Right lobe of liver (tissue), 6 donors: ENCODE measurements around the gene TSSK6. TPM values are rescaled to one million over a fixed set of nuclear protein-coding genes. Genes with fewer than 3 reads are reported as not detected.
"Not testable (repeated sequence)": the region's sequence is repeated elsewhere in the genome, so short reads cannot be mapped to it uniquely, and the experiment has no call there.

Experiments
- ATAC-seq, 4 donors: fragments of 200-7000 bp; cut with Tn5 transposase; one replicate each; pipeline ENCODE4 v1.9.1; 2020; ENCODE audit warnings: mild to moderate bottlenecking in 4 of 4, moderate library complexity in 4 of 4
- DNase-seq, 3 donors: peaks; one replicate each; pipeline ENCODE4 v3.0.0-alpha.2; 2020
- H3K27ac ChIP-seq, 3 donors: fragments of 200-600 bp; one replicate each; pipeline ENCODE4 v1.8.0; 2022
- H3K27me3 ChIP-seq, 2 donors: fragments of 200-600 bp; one replicate each; pipeline ENCODE4 v1.8.0; 2022
- H3K36me3 ChIP-seq, 4 donors: fragments of 200-600 bp; sonication (generic) in 1 of 4; one replicate each; pipeline versions ENCODE4 v1.5.1 to v1.8.0; 2017 to 2022; ENCODE audit warnings: control low read depth in 1 of 4
- H3K4me1 ChIP-seq, 4 donors: fragments of 200-600 bp; sonication (generic) in 1 of 4; one replicate each; pipeline versions ENCODE4 v1.5.1 to v1.8.0; 2017 to 2022; ENCODE audit warnings: control low read depth in 1 of 4
- H3K4me3 ChIP-seq, 3 donors: fragments of 200-600 bp; one replicate each; pipeline ENCODE4 v1.8.0; 2022
- H3K9me3 ChIP-seq, 4 donors: fragments of 200-600 bp; sonication (generic) in 1 of 4; one replicate each; pipeline versions ENCODE4 v1.5.1 to v1.8.0; 2017 to 2022; ENCODE audit warnings: control low read depth in 1 of 4
- CTCF ChIP-seq, 4 donors: fragments of 200-600 bp in 3 of 4; fragments of 450-650 bp in 1 of 4; IDR thresholded peaks; one replicate each; pipeline versions ENCODE4 v1.5.1 to v1.8.0; 2016 to 2022; ENCODE audit warnings: antibody characterized with exemption in 4 of 4, mild to moderate bottlenecking in 2 of 4
- POLR2A ChIP-seq: fragments of 450-650 bp; IDR thresholded peaks from one replicate; pipeline ENCODE4 v1.6.1; 2017; ENCODE audit warnings: antibody characterized with exemption, mild to moderate bottlenecking
- WGBS: methylation state at CpG from one replicate; pipeline ENCODE4 v1.1.6; 2018; ENCODE audit warnings: low coverage, low lambda C conversion rate; ENCODE audit not compliant: insufficient coverage; ENCODE audit errors: missing lambda C conversion rate; 5-methylcytosine and 5-hydroxymethylcytosine counted together
- intact Hi-C, 2 donors: fragments of 100-400 bp; cut with DNase I; formaldehyde crosslinking; loops; one replicate each; pipeline versions ENCODE4 v1.11.2 to v1.14.1; 2022
- total RNA-seq, 6 experiments: library from RNA; depleted of rRNA in 2 of 6; stranded (reverse); fragments of >200 nt in 2 of 6; fragmentation: NEBNext Ultra II Directional in 3 of 6; extraction: Animal tissue kit (Norgen Biotek cat#: 25700) in 3 of 6; gene quantifications; one replicate each; pipeline versions ENCODE4 v1.1.0 to v1.2.4, GENCODE V29; 2016 to 2023
- donor health status: DM: no; HTN: yes; CAD: no.
- donor health status: DM: no; HTN: no; CAD: no.
- donor health status: DM: no; HTN: no; CAD: no.
- donor health status: DM: no; HTN: yes; CAD: no.
- donor health status: DM: no; HTN: yes; CAD: no.

Gene TSSK6
- total RNA-seq, 6 experiments from 2014 or later = 0.53 to 2.9 (median 1.1) TPM

- no peak overlapping the region for H3K4me3 ChIP-seq
- TF ChIP-seq CTCF (IDR thresholded peaks at IDR 0.05) (peak in 3 of 4 donors; percentile 17 to 35 (median 25)), POLR2A (no peak)
- H3K9me3 ChIP-seq = no peaks in the 10 kb centered on the region
- H3K27me3 ChIP-seq = no peaks in the 10 kb centered on the region
- 72% methylated on average over 10 of the region's 19 CpGs for WGBS
- H3K27ac ChIP-seq = no peak overlapping the region
- peaks cover 0 to 4% (median 0%) of the 10 kb centered on the region in 4 donors for H3K36me3 ChIP-seq
- peak; percentile 29 to 51 (median 42) for ATAC-seq
- intact Hi-C loops = no loop called here
- DNase-seq = no peak
- peaks cover 0 to 6% (median 0%) of the 10 kb centered on the region in 4 donors for H3K4me1 ChIP-seq
These were observed 39.2 kb downstream of the TSSK6 start for GRCh38 chr19:19475849-19476828.

DNA sequence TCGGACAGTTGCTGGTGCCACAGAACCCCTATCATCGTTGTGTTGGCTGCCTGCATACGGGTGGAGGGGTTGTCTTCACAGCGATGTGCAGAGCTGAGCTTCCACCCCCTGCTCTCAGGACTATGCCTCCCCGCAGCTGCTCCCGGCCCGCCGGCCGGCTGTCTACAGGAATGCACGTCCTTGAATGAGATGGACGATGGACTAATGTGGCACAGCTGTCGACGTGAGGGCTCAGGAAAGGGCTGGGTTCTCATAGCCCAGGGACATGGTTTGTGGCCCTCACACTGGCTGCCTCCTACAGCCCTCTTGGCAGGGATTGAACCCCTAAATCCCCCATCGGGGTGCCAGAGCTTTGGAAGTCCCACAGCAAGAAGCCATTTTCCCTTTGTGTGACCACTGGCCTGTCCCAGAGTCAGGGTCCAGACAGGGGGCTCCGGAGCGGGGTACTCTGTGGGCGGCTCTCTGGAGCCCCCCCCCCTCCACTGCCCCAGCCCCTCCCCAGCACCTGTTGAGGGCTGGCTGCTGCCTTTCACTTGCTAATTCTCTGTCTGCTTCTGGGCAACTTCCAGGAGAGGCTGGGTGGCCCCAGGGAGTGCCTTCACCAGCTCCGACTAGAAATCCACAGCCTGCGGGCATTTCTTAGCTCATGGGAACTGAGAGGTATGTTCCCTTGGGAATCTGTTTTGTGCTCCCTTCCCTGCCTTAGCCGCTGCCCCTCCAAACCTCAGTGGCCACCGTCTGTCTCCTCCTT lies 40.2 kb downstream of the TSSK6 start:
- H3K9me3 ChIP-seq = no peaks in the 10 kb centered on the region
- no peaks in the 10 kb centered on the region for H3K27me3 ChIP-seq
- ATAC-seq (no peak), DNase-seq (no peak)
- peaks cover 0 to 1% (median 0%) of the 10 kb centered on the region in 4 donors for H3K36me3 ChIP-seq
- intact Hi-C loops = no loop called here
- no peak overlapping the region for H3K4me3 ChIP-seq
- no peak for TF ChIP-seq POLR2A
- no peak for TF ChIP-seq CTCF (IDR thresholded peaks at IDR 0.05)
- peaks cover 0 to 6% (median 0%) of the 10 kb centered on the region in 4 donors for H3K4me1 ChIP-seq
- WGBS = 70% methylated on average over 4 of the region's 21 CpGs
- H3K27ac ChIP-seq = no peak overlapping the region

DNA sequence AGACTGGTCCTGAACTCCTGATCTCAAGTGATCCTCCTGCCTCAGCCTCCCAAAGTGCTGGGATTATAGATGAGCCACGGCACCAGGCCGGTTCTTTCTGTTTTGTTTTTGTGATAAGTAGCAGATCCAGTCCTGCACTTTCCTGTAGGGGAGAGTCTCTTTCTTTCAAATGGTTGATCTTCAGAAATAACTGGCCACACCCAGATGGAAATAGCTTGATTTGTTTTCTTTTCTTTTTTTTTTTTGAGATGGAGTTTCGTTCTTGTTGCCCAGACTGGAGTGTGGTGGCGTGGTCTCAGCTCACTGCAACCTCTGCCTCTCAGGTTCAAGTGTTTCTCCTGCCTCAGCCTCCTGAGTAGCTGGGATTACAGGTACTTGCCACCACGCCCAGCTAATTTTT lies 43.2 kb downstream of the TSSK6 start:
- H3K27me3 ChIP-seq = not testable (repeated sequence)

GRCh38 chr19:19471682-19472081 lies 43.7 kb downstream of the TSSK6 start:
- Histone ChIP-seq H3K9me3 (peaks cover 0 to 9% (median 2%) of the 10 kb centered on the region in 4 donors), H3K27ac (no peak overlapping the region), H3K36me3 (peaks cover 0 to 10% (median 0%) of the 10 kb centered on the region in 4 donors), H3K4me3 (no peak overlapping the region), H3K4me1 (no peaks in the 10 kb centered on the region), H3K27me3 (no peaks in the 10 kb centered on the region)
- no peak for TF ChIP-seq POLR2A
- TF ChIP-seq CTCF (IDR thresholded peaks at IDR 0.05) = no peak
- ATAC-seq (peak; percentile 30 to 75 (median 50)), DNase-seq (no peak)
- WGBS = 43% methylated on average over 6 of the region's 6 CpGs
- intact Hi-C loops = no loop called here

More for the DNA sequence above, 43.2 kb downstream of the TSSK6 start:
- H3K27ac ChIP-seq, intact Hi-C loops, H3K4me1 ChIP-seq, DNase-seq, H3K9me3 ChIP-seq, ATAC-seq, H3K4me3 ChIP-seq: not testable (repeated sequence)
- peaks cover 0 to 10% (median 0%) of the 10 kb centered on the region in 4 donors for H3K36me3 ChIP-seq
- WGBS = 68% methylated on average over 5 of the region's 5 CpGs
